ENCODE measurements around the gene CEP76. TPM values are rescaled to one million over a fixed set of nuclear protein-coding genes. Genes with fewer than 3 reads are reported as not detected.

CEP76 gene
- total and polyA plus RNA-seq, 2 donors (not counting 1 experiment from before 2014, with no cell fraction given) = 5.3 to 10.0 TPM

DNA sequence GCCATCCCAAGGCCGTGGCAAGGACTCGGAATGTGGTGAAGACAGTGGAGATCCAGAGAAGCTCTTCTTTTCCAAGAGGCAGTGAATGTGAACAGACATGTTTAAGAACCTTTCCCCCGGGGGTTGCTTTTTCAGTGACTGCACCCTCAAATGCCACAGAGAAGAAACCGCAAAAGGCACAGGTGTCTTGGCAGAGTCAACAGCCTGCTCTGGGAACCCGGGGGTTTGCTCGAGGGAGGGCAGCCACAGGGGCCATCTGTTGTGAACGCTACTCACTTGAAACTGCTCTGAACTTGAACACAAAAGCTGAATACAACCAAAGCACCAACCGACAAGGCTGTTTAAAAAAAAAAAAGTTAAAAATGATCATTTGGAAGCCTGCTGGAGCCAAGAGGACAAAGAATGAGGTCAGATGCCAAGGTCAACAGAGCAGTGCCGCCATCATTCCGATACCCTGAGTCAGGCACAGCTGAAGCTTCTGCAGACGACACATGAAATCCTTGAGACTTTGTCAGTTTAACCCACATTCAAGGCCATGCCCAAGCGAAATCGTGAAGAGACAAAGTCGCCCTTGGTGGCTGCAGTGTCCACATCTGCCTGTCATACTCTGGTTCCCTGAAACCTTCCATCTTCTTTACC is 47.7 kb upstream of the CEP76 start:
- 9% methylated on average over 13 of the region's 14 CpGs for WGBS (ENCODE audit: insufficient coverage)
- CTCF ChIA-PET = interaction anchor here (0.7 to 2.0 kb wide), 3 partner anchors 43 to 184 kb away, joined by 4 to 7 read pairs (median 4); no protein-coding TSS in a partner anchor
- Histone ChIP-seq H3K27ac (ENCODE audit: low read length in 2 of 2) (no peak overlapping the region), H3K4me2 (replicated peaks; ENCODE audit: low read depth, low read length, poor library complexity, severe bottlenecking) (peak overlapping the region; percentile 63), H2AFZ (ENCODE audit: insufficient read depth, low read depth, low read length, poor library complexity, severe bottlenecking) (peak overlapping the region; percentile 62), H3K4me1 (ENCODE audit: control insufficient read depth in 2 of 2, insufficient read depth in 2 of 2, low read length in 2 of 2) (peaks cover 12 to 20% of the 10 kb centered on the region in 2 donors), H4K20me1 (ENCODE audit: control insufficient read depth, insufficient read depth, low read length, poor library complexity, severe bottlenecking) (no peaks in the 10 kb centered on the region), H3K79me2 (ENCODE audit: control insufficient read depth, insufficient read depth, low read length) (no peaks in the 10 kb centered on the region), H3K36me3 (replicated peaks in 1 of 2; ENCODE audit: control extremely low read depth in 1 of 2, control insufficient read depth in 1 of 2, extremely low read depth in 1 of 2, insufficient read depth in 2 of 2, low read length in 1 of 2) (no peaks in the 10 kb centered on the region), H3K4me3 (ENCODE audit: control extremely low read depth in 1 of 5, extremely low read depth in 1 of 5, insufficient read depth in 1 of 5, low read depth in 2 of 5, low read length in 4 of 5) (peak overlapping the region in 2 of 5 experiments; percentile 2 to 3), H3K9ac (ENCODE audit: low read length) (peak overlapping the region; percentile 32), H3K9me3 (ENCODE audit: control extremely low read depth in 1 of 3, control insufficient read depth in 2 of 3, insufficient read depth in 1 of 3, low read length in 2 of 3) (no peaks in the 10 kb centered on the region), H3K27me3 (replicated peaks in 1 of 4; ENCODE audit: control extremely low read depth in 1 of 4, control insufficient read depth in 3 of 4, insufficient read depth in 4 of 4, low read length in 3 of 4) (peaks cover 0 to 26% (median 2%) of the 10 kb centered on the region in 4 experiments)
- H3K27me3 Mint-ChIP-seq = peaks cover 31% of the 10 kb centered on the region
- H3K9me3 Mint-ChIP-seq (ENCODE audit: insufficient read depth) = no peaks in the 10 kb centered on the region
- DNase-seq = peak; percentile 39
- no peak for TF ChIP-seq EZH2 (IDR thresholded peaks at IDR 0.05; ENCODE audit: borderline replicate concordance, insufficient read depth, low read depth, low read length, poor library complexity, severe bottlenecking)
- TF ChIP-seq, protein P1, sequence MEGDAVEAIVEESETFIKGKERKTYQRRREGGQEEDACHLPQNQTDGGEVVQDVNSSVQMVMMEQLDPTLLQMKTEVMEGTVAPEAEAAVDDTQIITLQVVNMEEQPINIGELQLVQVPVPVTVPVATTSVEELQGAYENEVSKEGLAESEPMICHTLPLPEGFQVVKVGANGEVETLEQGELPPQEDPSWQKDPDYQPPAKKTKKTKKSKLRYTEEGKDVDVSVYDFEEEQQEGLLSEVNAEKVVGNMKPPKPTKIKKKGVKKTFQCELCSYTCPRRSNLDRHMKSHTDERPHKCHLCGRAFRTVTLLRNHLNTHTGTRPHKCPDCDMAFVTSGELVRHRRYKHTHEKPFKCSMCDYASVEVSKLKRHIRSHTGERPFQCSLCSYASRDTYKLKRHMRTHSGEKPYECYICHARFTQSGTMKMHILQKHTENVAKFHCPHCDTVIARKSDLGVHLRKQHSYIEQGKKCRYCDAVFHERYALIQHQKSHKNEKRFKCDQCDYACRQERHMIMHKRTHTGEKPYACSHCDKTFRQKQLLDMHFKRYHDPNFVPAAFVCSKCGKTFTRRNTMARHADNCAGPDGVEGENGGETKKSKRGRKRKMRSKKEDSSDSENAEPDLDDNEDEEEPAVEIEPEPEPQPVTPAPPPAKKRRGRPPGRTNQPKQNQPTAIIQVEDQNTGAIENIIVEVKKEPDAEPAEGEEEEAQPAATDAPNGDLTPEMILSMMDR (IDR thresholded peaks at IDR 0.05) = no peak
- H3K4me3 Mint-ChIP-seq = peak overlapping the region; percentile 61
- H3K4me1 Mint-ChIP-seq = peaks cover 17% of the 10 kb centered on the region
- POLR2A ChIA-PET = no interaction called here
- peak overlapping the region; percentile 21 for H3K27ac Mint-ChIP-seq
- intact Hi-C loops (cut with micrococcal nuclease) = no loop called here
- ATAC-seq (ENCODE audit: low read depth) = peak; percentile 72

DNA sequence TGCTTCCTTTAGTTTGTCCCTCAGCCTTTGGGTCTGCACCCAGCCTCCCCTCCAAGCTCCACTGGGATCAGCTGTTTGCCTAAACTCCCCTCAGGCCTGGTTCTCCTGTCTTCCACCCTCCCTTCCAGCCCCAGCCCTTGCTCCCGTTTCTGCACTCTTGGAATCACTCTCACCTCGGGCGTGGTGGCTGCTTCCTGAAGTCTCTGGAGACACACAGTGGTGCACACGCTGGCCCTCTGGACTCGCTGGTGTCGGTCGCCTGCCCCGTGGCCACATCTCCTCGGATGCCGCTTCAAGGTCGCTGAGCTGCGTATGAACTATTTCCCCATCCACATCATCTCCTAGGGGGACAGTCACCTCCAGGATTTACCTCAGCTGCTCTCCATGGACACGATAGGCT is 46.6 kb upstream of the CEP76 start:
- TF ChIP-seq EZH2 (IDR thresholded peaks at IDR 0.05; ENCODE audit: borderline replicate concordance, insufficient read depth, low read depth, low read length, poor library complexity, severe bottlenecking) = no peak
- TF ChIP-seq, protein P1 (IDR thresholded peaks at IDR 0.05) = no peak
- intact Hi-C loops (cut with micrococcal nuclease) = loop anchor here (5.0 kb wide), 1 partner anchor 408 kb away; no protein-coding TSS in a partner anchor
- peaks cover 17% of the 10 kb centered on the region for H3K4me1 Mint-ChIP-seq
- no peaks in the 10 kb centered on the region for H3K36me3 ChIP-seq (replicated peaks in 1 of 2; ENCODE audit: control extremely low read depth in 1 of 2, control insufficient read depth in 1 of 2, extremely low read depth in 1 of 2, insufficient read depth in 2 of 2, low read length in 1 of 2)
- no peak overlapping the region for H3K4me3 ChIP-seq (ENCODE audit: control extremely low read depth in 1 of 5, extremely low read depth in 1 of 5, insufficient read depth in 1 of 5, low read depth in 2 of 5, low read length in 4 of 5)
- no peak for DNase-seq
- no peak overlapping the region for H3K4me3 Mint-ChIP-seq
- H3K79me2 ChIP-seq (ENCODE audit: control insufficient read depth, insufficient read depth, low read length) = no peaks in the 10 kb centered on the region
- CTCF ChIA-PET = interaction anchor here (1.0 to 2.0 kb wide), 3 partner anchors 141 to 185 kb away, joined by 4 to 7 read pairs (median 4); no protein-coding TSS in a partner anchor
- POLR2A ChIA-PET = no interaction called here
- H2AFZ ChIP-seq (ENCODE audit: insufficient read depth, low read depth, low read length, poor library complexity, severe bottlenecking) = no peak overlapping the region
- H3K4me1 ChIP-seq (ENCODE audit: control insufficient read depth in 2 of 2, insufficient read depth in 2 of 2, low read length in 2 of 2) = peaks cover 12 to 20% of the 10 kb centered on the region in 2 donors
- H3K9ac ChIP-seq (ENCODE audit: low read length) = no peak overlapping the region
- ATAC-seq (ENCODE audit: low read depth) = no peak
- no peaks in the 10 kb centered on the region for H4K20me1 ChIP-seq (ENCODE audit: control insufficient read depth, insufficient read depth, low read length, poor library complexity, severe bottlenecking)
- H3K27me3 ChIP-seq (replicated peaks in 1 of 4; ENCODE audit: control extremely low read depth in 1 of 4, control insufficient read depth in 3 of 4, insufficient read depth in 4 of 4, low read length in 3 of 4) = peaks cover 0 to 26% (median 2%) of the 10 kb centered on the region in 4 experiments
- H3K27me3 Mint-ChIP-seq = peaks cover 27% of the 10 kb centered on the region
- H3K9me3 Mint-ChIP-seq (ENCODE audit: insufficient read depth) = no peaks in the 10 kb centered on the region
- no peak overlapping the region for H3K4me2 ChIP-seq (replicated peaks; ENCODE audit: low read depth, low read length, poor library complexity, severe bottlenecking)
- 32% methylated on average over 10 of the region's 13 CpGs for WGBS (ENCODE audit: insufficient coverage)
- H3K9me3 ChIP-seq (ENCODE audit: control extremely low read depth in 1 of 3, control insufficient read depth in 2 of 3, insufficient read depth in 1 of 3, low read length in 2 of 3) = no peaks in the 10 kb centered on the region
- no peak overlapping the region for H3K27ac ChIP-seq (ENCODE audit: low read length in 2 of 2)
- no peak overlapping the region for H3K27ac Mint-ChIP-seq

Measured in B cell (primary cell).